GM12892 (cell line): Measurements from ENCODE around the gene ZSCAN1.

ENCODE experiments used
- POLR2A ChIP-seq: IDR thresholded peaks from 2 replicates; pipeline ENCODE4 v1.6.1; 2011; ENCODE audit warnings: low read depth, low read length, control low read depth
- POLR2AphosphoS5 ChIP-seq: IDR thresholded peaks from 2 replicates; pipeline ENCODE4 v1.6.1; 2011; ENCODE audit warnings: low read depth, low read length, control low read depth

DNA sequence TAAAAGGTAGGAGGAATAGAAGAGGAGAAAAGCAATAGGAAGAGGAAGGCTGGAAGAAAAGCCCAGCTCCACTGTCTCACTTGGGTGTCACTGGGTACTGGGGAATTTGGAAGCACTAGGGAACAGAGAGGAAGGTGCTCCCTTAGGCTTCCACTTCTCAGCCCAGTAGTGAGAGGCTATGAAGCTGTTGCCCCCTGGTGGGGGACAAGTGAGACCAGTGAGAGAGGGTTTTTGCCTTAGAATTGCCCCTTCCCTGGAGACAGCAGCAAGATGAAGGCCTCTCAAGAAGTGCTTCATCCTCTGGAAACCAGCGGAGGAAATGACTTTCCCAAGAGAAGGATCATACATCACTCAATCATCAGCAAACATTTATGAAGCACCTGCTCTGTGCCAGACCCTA, 26.5 kb upstream of the ZSCAN1 start:
- TF ChIP-seq POLR2A (no peak), POLR2AphosphoS5 (no peak)
